ENCODE measurements around the gene MED25. TPM values are rescaled to one million over a fixed set of nuclear protein-coding genes. Genes with fewer than 3 reads are reported as not detected.

MED25 gene
- total and polyA plus RNA-seq, 2 experiments from 2014 or later = 29.6 to 83.9 TPM

DNA sequence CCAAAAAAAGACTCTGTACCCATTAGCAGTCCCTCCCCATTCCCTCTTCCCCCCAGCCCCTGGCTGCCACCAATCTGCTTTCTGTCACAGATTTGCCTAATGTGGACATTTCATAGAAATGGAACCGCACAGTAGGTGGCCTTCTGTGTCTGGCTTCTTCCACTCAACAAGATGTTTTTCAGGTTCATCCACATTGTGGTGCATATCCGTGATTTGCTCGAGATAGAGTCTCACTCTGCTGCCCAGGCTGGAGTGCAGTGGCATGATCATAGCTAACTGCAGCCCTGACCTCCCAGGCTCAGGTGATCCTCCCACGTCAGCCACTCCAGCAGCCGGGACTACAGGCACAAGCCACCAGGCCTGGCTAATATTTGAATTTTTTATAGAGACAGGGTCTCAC, 30.3 kb upstream of the MED25 start:
- TF ChIP-seq, protein P1, sequence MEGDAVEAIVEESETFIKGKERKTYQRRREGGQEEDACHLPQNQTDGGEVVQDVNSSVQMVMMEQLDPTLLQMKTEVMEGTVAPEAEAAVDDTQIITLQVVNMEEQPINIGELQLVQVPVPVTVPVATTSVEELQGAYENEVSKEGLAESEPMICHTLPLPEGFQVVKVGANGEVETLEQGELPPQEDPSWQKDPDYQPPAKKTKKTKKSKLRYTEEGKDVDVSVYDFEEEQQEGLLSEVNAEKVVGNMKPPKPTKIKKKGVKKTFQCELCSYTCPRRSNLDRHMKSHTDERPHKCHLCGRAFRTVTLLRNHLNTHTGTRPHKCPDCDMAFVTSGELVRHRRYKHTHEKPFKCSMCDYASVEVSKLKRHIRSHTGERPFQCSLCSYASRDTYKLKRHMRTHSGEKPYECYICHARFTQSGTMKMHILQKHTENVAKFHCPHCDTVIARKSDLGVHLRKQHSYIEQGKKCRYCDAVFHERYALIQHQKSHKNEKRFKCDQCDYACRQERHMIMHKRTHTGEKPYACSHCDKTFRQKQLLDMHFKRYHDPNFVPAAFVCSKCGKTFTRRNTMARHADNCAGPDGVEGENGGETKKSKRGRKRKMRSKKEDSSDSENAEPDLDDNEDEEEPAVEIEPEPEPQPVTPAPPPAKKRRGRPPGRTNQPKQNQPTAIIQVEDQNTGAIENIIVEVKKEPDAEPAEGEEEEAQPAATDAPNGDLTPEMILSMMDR (IDR thresholded peaks at IDR 0.05; ENCODE audit: poor library complexity) = no peak
- no peak for TF ChIP-seq EZH2phosphoT487 (IDR thresholded peaks at IDR 0.05; ENCODE audit: low read depth, severe bottlenecking, unreplicated experiment)
- TF ChIP-seq EZH2 (IDR thresholded peaks at IDR 0.05; ENCODE audit: borderline replicate concordance) = no peak
- no peaks in the 10 kb centered on the region for H3K9me3 ChIP-seq (ENCODE audit: low read depth)
- no peaks in the 10 kb centered on the region for H4K20me1 ChIP-seq (ENCODE audit: insufficient read depth, poor library complexity, severe bottlenecking)
- H3K27ac ChIP-seq = no peak overlapping the region
- no peak overlapping the region for H3K4me2 ChIP-seq
- H3K4me1 ChIP-seq (ENCODE audit: insufficient read depth) = no peaks in the 10 kb centered on the region
- no peak overlapping the region for H2AFZ ChIP-seq
- H3K27me3 ChIP-seq = no peaks in the 10 kb centered on the region
- H3K9me2 ChIP-seq (replicated peaks; ENCODE audit: insufficient read depth) = no peaks in the 10 kb centered on the region
- DNase-seq (ENCODE audit: low spot score) = no peak
- H3K4me3 ChIP-seq = no peak overlapping the region
- 96% methylated on average over 5 of the region's 5 CpGs for WGBS (ENCODE audit: low lambda C conversion rate, missing lambda C conversion rate)
- H3K36me3 ChIP-seq (replicated peaks; ENCODE audit: insufficient read depth, low read depth) = no peaks in the 10 kb centered on the region
- peaks cover 5% of the 10 kb centered on the region for H3K79me2 ChIP-seq

- no peak for DNase-seq (ENCODE audit: low spot score)
- Histone ChIP-seq H4K20me1 (ENCODE audit: insufficient read depth, poor library complexity, severe bottlenecking) (no peaks in the 10 kb centered on the region), H3K9me3 (ENCODE audit: low read depth) (no peaks in the 10 kb centered on the region), H3K4me2 (no peak overlapping the region), H3K27ac (no peak overlapping the region), H3K27me3 (no peaks in the 10 kb centered on the region), H3K36me3 (replicated peaks; ENCODE audit: insufficient read depth, low read depth) (no peaks in the 10 kb centered on the region), H3K79me2 (peaks cover 5% of the 10 kb centered on the region), H3K4me3 (no peak overlapping the region), H3K4me1 (ENCODE audit: insufficient read depth) (no peaks in the 10 kb centered on the region), H2AFZ (no peak overlapping the region), H3K9me2 (replicated peaks; ENCODE audit: insufficient read depth) (no peaks in the 10 kb centered on the region)
- WGBS (ENCODE audit: low lambda C conversion rate, missing lambda C conversion rate) = 93% methylated on average over 10 of the region's 10 CpGs
- no peak for TF ChIP-seq EZH2 (IDR thresholded peaks at IDR 0.05; ENCODE audit: borderline replicate concordance)
- no peak for TF ChIP-seq EZH2phosphoT487 (IDR thresholded peaks at IDR 0.05; ENCODE audit: low read depth, severe bottlenecking, unreplicated experiment)
- TF ChIP-seq, protein P1 (IDR thresholded peaks at IDR 0.05; ENCODE audit: poor library complexity) = no peak
Observed at GRCh38 chr19:49788857-49789256, 29.2 kb upstream of the MED25 start.

GRCh38 chr19:49790866-49791265, 27.2 kb upstream of the MED25 start:
- no peaks in the 10 kb centered on the region for H3K9me2 ChIP-seq (replicated peaks; ENCODE audit: insufficient read depth)
- no peak overlapping the region for H3K4me3 ChIP-seq
- no peaks in the 10 kb centered on the region for H3K9me3 ChIP-seq (ENCODE audit: low read depth)
- H3K36me3 ChIP-seq (replicated peaks; ENCODE audit: insufficient read depth, low read depth) = no peaks in the 10 kb centered on the region
- H4K20me1 ChIP-seq (ENCODE audit: insufficient read depth, poor library complexity, severe bottlenecking) = no peaks in the 10 kb centered on the region
- no peak overlapping the region for H3K27ac ChIP-seq
- WGBS (ENCODE audit: low lambda C conversion rate, missing lambda C conversion rate) = 90% methylated on average over 9 of the region's 9 CpGs
- H3K4me2 ChIP-seq = no peak overlapping the region
- TF ChIP-seq EZH2phosphoT487 (IDR thresholded peaks at IDR 0.05; ENCODE audit: low read depth, severe bottlenecking, unreplicated experiment) (no peak), EZH2 (IDR thresholded peaks at IDR 0.05; ENCODE audit: borderline replicate concordance) (no peak)
- TF ChIP-seq, protein P1 (IDR thresholded peaks at IDR 0.05; ENCODE audit: poor library complexity) = no peak
- no peak overlapping the region for H2AFZ ChIP-seq
- no peaks in the 10 kb centered on the region for H3K27me3 ChIP-seq
- H3K79me2 ChIP-seq = peaks cover 5% of the 10 kb centered on the region
- no peak for DNase-seq (ENCODE audit: low spot score)
- H3K4me1 ChIP-seq (ENCODE audit: insufficient read depth) = no peaks in the 10 kb centered on the region

Data from hepatocyte (in vitro differentiated cells).